Stimulated activated naive CD8-positive, alpha-beta T cell treated with anti-CD3 and anti-CD28 coated beads, Interleukin-15, Interleukin-2, amounts not matched to agents 100 ng/mL and 50 ng/mL, for 24 hours (primary cell): Measurements from ENCODE around the gene DBNDD2.

Experiments used
- H3K27ac Mint-ChIP-seq: one replicate; pipeline ENCODE4 v1.8.0; 2021; ENCODE audit warnings: mild to moderate bottlenecking, mixed read lengths
- H3K27me3 Mint-ChIP-seq: one replicate; pipeline ENCODE4 v1.8.0; 2021; ENCODE audit warnings: mixed read lengths
- H3K36me3 Mint-ChIP-seq: one replicate; pipeline ENCODE4 v1.8.0; 2021; ENCODE audit warnings: low read depth, mixed read lengths
- H3K4me1 Mint-ChIP-seq: one replicate; pipeline ENCODE4 v1.8.0; 2021; ENCODE audit warnings: low read depth, mixed read lengths
- H3K4me3 Mint-ChIP-seq: one replicate; pipeline ENCODE4 v1.8.0; 2021; ENCODE audit warnings: mild to moderate bottlenecking, mixed read lengths
- H3K9me3 Mint-ChIP-seq: one replicate; pipeline ENCODE4 v1.8.0; 2021; ENCODE audit warnings: mixed read lengths

Gene DBNDD2

GRCh38 chr20:45402946-45403345 is 5.1 kb upstream of the DBNDD2 start:
- Mint-ChIP-seq H3K9me3 (peaks cover 9% of the 10 kb centered on the region), H3K4me1 (peaks cover 28% of the 10 kb centered on the region), H3K27ac (no peak overlapping the region), H3K4me3 (no peak overlapping the region), H3K36me3 (peaks cover 34% of the 10 kb centered on the region), H3K27me3 (peaks cover 4% of the 10 kb centered on the region)

- Mint-ChIP-seq H3K4me1 (peaks cover 37% of the 10 kb centered on the region), H3K36me3 (peaks cover 30% of the 10 kb centered on the region), H3K27me3 (peaks cover 4% of the 10 kb centered on the region), H3K27ac (peak overlapping the region; percentile 62), H3K9me3 (peaks cover 6% of the 10 kb centered on the region), H3K4me3 (peak overlapping the region; percentile 73)
Measured at GRCh38 chr20:45404438-45404837, 3.7 kb upstream of the DBNDD2 start.

- H3K9me3 Mint-ChIP-seq = no peaks in the 10 kb centered on the region
- peaks cover 4% of the 10 kb centered on the region for H3K27me3 Mint-ChIP-seq
- peak overlapping the region; percentile 67 for H3K4me3 Mint-ChIP-seq
- peak overlapping the region; percentile 52 for H3K27ac Mint-ChIP-seq
- H3K36me3 Mint-ChIP-seq = peaks cover 21% of the 10 kb centered on the region
- peaks cover 37% of the 10 kb centered on the region for H3K4me1 Mint-ChIP-seq
Measured at GRCh38 chr20:45405571-45406259, 2.4 kb upstream of the DBNDD2 start.

- H3K4me3 Mint-ChIP-seq = peak overlapping the region; percentile 67
- peak overlapping the region; percentile 57 for H3K27ac Mint-ChIP-seq
Measured at GRCh38 chr20:45406260-45407066, 1.6 kb upstream of the DBNDD2 start.

GRCh38 chr20:45407067-45407745 is 883 bp upstream of the DBNDD2 start:
- Mint-ChIP-seq H3K4me1 (peaks cover 26% of the 10 kb centered on the region), H3K27me3 (peaks cover 4% of the 10 kb centered on the region), H3K27ac (peak overlapping the region; percentile 57), H3K9me3 (no peaks in the 10 kb centered on the region), H3K4me3 (peak overlapping the region; percentile 67), H3K36me3 (peaks cover 10% of the 10 kb centered on the region)

More at GRCh38 chr20:45406260-45407066, 1.6 kb upstream of the DBNDD2 start:
- no peaks in the 10 kb centered on the region for H3K9me3 Mint-ChIP-seq
- H3K4me1 Mint-ChIP-seq = peaks cover 33% of the 10 kb centered on the region
- H3K27me3 Mint-ChIP-seq = peaks cover 4% of the 10 kb centered on the region
- peaks cover 17% of the 10 kb centered on the region for H3K36me3 Mint-ChIP-seq

GRCh38 chr20:45408646-45409213 is 641 bp downstream of the DBNDD2 start:
- peaks cover 4% of the 10 kb centered on the region for H3K27me3 Mint-ChIP-seq
- no peaks in the 10 kb centered on the region for H3K9me3 Mint-ChIP-seq
- H3K27ac Mint-ChIP-seq = peak overlapping the region; percentile 38
- peaks cover 29% of the 10 kb centered on the region for H3K4me1 Mint-ChIP-seq
- no peak overlapping the region for H3K4me3 Mint-ChIP-seq
- H3K36me3 Mint-ChIP-seq = peaks cover 4% of the 10 kb centered on the region

GRCh38 chr20:45409521-45410272 is 1.6 kb downstream of the DBNDD2 start:
- peaks cover 4% of the 10 kb centered on the region for H3K36me3 Mint-ChIP-seq
- H3K4me1 Mint-ChIP-seq = peaks cover 35% of the 10 kb centered on the region
- H3K9me3 Mint-ChIP-seq = no peaks in the 10 kb centered on the region
- no peak overlapping the region for H3K4me3 Mint-ChIP-seq
- H3K27me3 Mint-ChIP-seq = peaks cover 2% of the 10 kb centered on the region
- no peak overlapping the region for H3K27ac Mint-ChIP-seq

GRCh38 chr20:45410887-45411286 is 2.8 kb downstream of the DBNDD2 start:
- no peaks in the 10 kb centered on the region for H3K9me3 Mint-ChIP-seq
- peaks cover 4% of the 10 kb centered on the region for H3K36me3 Mint-ChIP-seq
- H3K4me3 Mint-ChIP-seq = no peak overlapping the region
- no peaks in the 10 kb centered on the region for H3K27me3 Mint-ChIP-seq
- H3K4me1 Mint-ChIP-seq = peaks cover 40% of the 10 kb centered on the region
- H3K27ac Mint-ChIP-seq = no peak overlapping the region

- Mint-ChIP-seq H3K4me1 (peaks cover 44% of the 10 kb centered on the region), H3K9me3 (no peaks in the 10 kb centered on the region), H3K36me3 (peaks cover 9% of the 10 kb centered on the region), H3K27me3 (no peaks in the 10 kb centered on the region), H3K4me3 (no peak overlapping the region), H3K27ac (no peak overlapping the region)
Measured at GRCh38 chr20:45412653-45413052, 4.6 kb downstream of the DBNDD2 start.

- H3K9me3 Mint-ChIP-seq = no peaks in the 10 kb centered on the region
- H3K27ac Mint-ChIP-seq = no peak overlapping the region
- peaks cover 44% of the 10 kb centered on the region for H3K4me1 Mint-ChIP-seq
- no peaks in the 10 kb centered on the region for H3K27me3 Mint-ChIP-seq
- no peak overlapping the region for H3K4me3 Mint-ChIP-seq
- peaks cover 17% of the 10 kb centered on the region for H3K36me3 Mint-ChIP-seq
Measured at GRCh38 chr20:45413479-45413878, 5.4 kb downstream of the DBNDD2 start.

- H3K4me3 Mint-ChIP-seq = peak within 1 kb of the TSS; percentile 95
- H3K27me3 Mint-ChIP-seq = no peaks in the 10 kb centered on the region
Measured at GRCh38 chr20:45415822-45416637, 7.9 kb downstream of the DBNDD2 start, which contains the start of gene PIGT. PIGT (plus strand) TSS chr20:45416141; CDS start chr20:45416157, 16 bp downstream.

GRCh38 chr20:45416917-45417316 is 8.8 kb downstream of the DBNDD2 start:
- Mint-ChIP-seq H3K4me1 (peaks cover 59% of the 10 kb centered on the region), H3K27me3 (no peaks in the 10 kb centered on the region)

More at GRCh38 chr20:45415822-45416637, 7.9 kb downstream of the DBNDD2 start, which contains the start of gene PIGT:
- Mint-ChIP-seq H3K36me3 (peaks cover 38% of the 10 kb centered on the region), H3K27ac (peak within 1 kb of the TSS; percentile 96), H3K4me1 (peaks cover 59% of the 10 kb centered on the region), H3K9me3 (no peaks in the 10 kb centered on the region)

More at GRCh38 chr20:45416917-45417316, 8.8 kb downstream of the DBNDD2 start:
- Mint-ChIP-seq H3K9me3 (no peaks in the 10 kb centered on the region), H3K4me3 (peak overlapping the region; percentile 95), H3K27ac (peak overlapping the region; percentile 96), H3K36me3 (peaks cover 42% of the 10 kb centered on the region)
